ENCODE results near the gene TAPT1.
"Not testable (repeated sequence)": the region's sequence is repeated elsewhere in the genome, so short reads cannot be mapped to it uniquely, and the experiment has no call there.

The TAPT1 gene

GRCh38 chr4:16165931-16166330 lies 60.3 kb downstream of the TAPT1 start:
- DNase-seq: no peak

- no peak for DNase-seq
These were observed 63.4 kb downstream of the TAPT1 start for GRCh38 chr4:16162891-16163290.

GRCh38 chr4:16161851-16162408 lies 64.3 kb downstream of the TAPT1 start:
- no peak for DNase-seq

GRCh38 chr4:16160457-16160856 lies 65.8 kb downstream of the TAPT1 start:
- no peak for DNase-seq

GRCh38 chr4:16159286-16159685 lies 67.0 kb downstream of the TAPT1 start:
- DNase-seq: no peak

GRCh38 chr4:16158504-16158852 lies 67.8 kb downstream of the TAPT1 start:
- no peak for DNase-seq

- DNase-seq: no peak
These were observed 68.4 kb downstream of the TAPT1 start for GRCh38 chr4:16157609-16158503.

- DNase-seq: no peak
These were observed 70.6 kb downstream of the TAPT1 start for GRCh38 chr4:16155528-16156169.

- DNase-seq: no peak
These were observed 71.8 kb downstream of the TAPT1 start for GRCh38 chr4:16154451-16154850.

GRCh38 chr4:16150716-16151115 lies 75.6 kb downstream of the TAPT1 start:
- DNase-seq: no peak

- not testable (repeated sequence) for DNase-seq
These were observed 81.4 kb downstream of the TAPT1 start for GRCh38 chr4:16144913-16145312.

- no peak for DNase-seq
These were observed 83.5 kb downstream of the TAPT1 start for GRCh38 chr4:16142598-16143310.

GRCh38 chr4:16140879-16141249 lies 85.4 kb downstream of the TAPT1 start:
- DNase-seq: no peak

GRCh38 chr4:16140231-16140878 lies 85.9 kb downstream of the TAPT1 start:
- DNase-seq: no peak

GRCh38 chr4:16139066-16139945 lies 87.0 kb downstream of the TAPT1 start:
- no peak for DNase-seq

- DNase-seq: no peak
These were observed 89.4 kb downstream of the TAPT1 start for GRCh38 chr4:16136827-16137226.

GRCh38 chr4:16136311-16136710 lies 90.0 kb downstream of the TAPT1 start:
- DNase-seq: no peak

- no peak for DNase-seq
These were observed 92.9 kb downstream of the TAPT1 start for GRCh38 chr4:16133406-16133805.

GRCh38 chr4:16131293-16131692 lies 95.0 kb downstream of the TAPT1 start:
- no peak for DNase-seq

GRCh38 chr4:16129336-16129735 lies 96.9 kb downstream of the TAPT1 start:
- DNase-seq: no peak

- DNase-seq: no peak
These were observed 99.6 kb downstream of the TAPT1 start for GRCh38 chr4:16126714-16127113.

Measured in activated CD4-positive, alpha-beta T cell treated with anti-CD3 and anti-CD28 coated beads, Interleukin-10, Interleukin-2, amounts not matched to agents 100 ng/mL and 50 ng/mL, durations not matched to agents 16 hours and 8 hours (primary cell).